WTC11 (cell line): ENCODE measurements around the gene OVOL1. TPM values are rescaled to one million over a fixed set of nuclear protein-coding genes. Genes with fewer than 3 reads are reported as not detected.

Experiments used
- ATAC-seq: fragments of 200-7000 bp; cut with Tn5 transposase; 2 replicates; pipeline ENCODE4 v1.10.0; 2021; ENCODE audit warnings: mild to moderate bottlenecking, moderate library complexity
- CTCF ChIA-PET: fragments of 300-600 bp; sonication (Branson Sonifier 250); formaldehyde crosslinking; loops from one replicate; lab custom pipeline; 2021; ENCODE audit warnings: antibody characterized with exemption; lab: Charles Lee
- POLR2A ChIA-PET: fragments of 350-600 bp; sonication (Branson Sonifier 250); formaldehyde crosslinking; loops from one replicate; lab custom pipeline; 2021; ENCODE audit warnings: antibody characterized with exemption; lab: Charles Lee
- DNase-seq: peaks from one replicate; pipeline ENCODE4 v3.0.0; 2021; ENCODE audit warnings: low spot score
- H3K27ac Mint-ChIP-seq: 2 replicates; pipeline ENCODE4 v1.8.0; 2021; ENCODE audit warnings: mixed read lengths
- H3K27me3 Mint-ChIP-seq: 2 replicates; pipeline ENCODE4 v1.8.0; 2021; ENCODE audit warnings: low read depth, mild to moderate bottlenecking, moderate library complexity, mixed read lengths
- H3K36me3 Mint-ChIP-seq: 2 replicates; pipeline ENCODE4 v1.8.0; 2021; ENCODE audit warnings: mixed read lengths
- H3K4me1 Mint-ChIP-seq: 2 replicates; pipeline ENCODE4 v1.8.0; 2022; ENCODE audit warnings: mixed read lengths
- H3K4me3 Mint-ChIP-seq: 2 replicates; pipeline ENCODE4 v1.8.0; 2021; ENCODE audit warnings: mild to moderate bottlenecking, moderate library complexity, mixed read lengths
- H3K9me3 Mint-ChIP-seq: 2 replicates; pipeline ENCODE4 v1.8.0; 2021; ENCODE audit warnings: mixed read lengths
- CDX4 ChIP-seq: fragments of 250-450 bp; sonication (Bioruptor Pico); IDR thresholded peaks from 2 replicates; pipeline ENCODE4 v1.9.0; 2021; ENCODE audit warnings: moderate library complexity, mild to moderate bottlenecking, inconsistent platforms, borderline replicate concordance
- CREB1 ChIP-seq: sonication (generic); formaldehyde crosslinking; IDR thresholded peaks from 2 replicates; pipeline ENCODE4 v1.8.0; 2023; ENCODE audit warnings: mild to moderate bottlenecking, missing genetic modification reagents
- JAZF1 ChIP-seq: fragments of 250-450 bp; sonication (Bioruptor Pico); IDR thresholded peaks from 2 replicates; pipeline ENCODE4 v1.9.0; 2021; ENCODE audit warnings: moderate library complexity, mild to moderate bottlenecking, inconsistent platforms
- PRDM15 ChIP-seq: sonication (generic); formaldehyde crosslinking; IDR thresholded peaks from 2 replicates; pipeline ENCODE4 v1.8.0; 2022; ENCODE audit warnings: missing genetic modification reagents
- SMAD3 ChIP-seq: sonication (generic); formaldehyde crosslinking; IDR thresholded peaks from 2 replicates; pipeline ENCODE4 v1.8.0; 2022; ENCODE audit warnings: missing genetic modification reagents, mild to moderate bottlenecking, borderline replicate concordance
- ZNF219 ChIP-seq: sonication (generic); formaldehyde crosslinking; IDR thresholded peaks from 2 replicates; pipeline ENCODE4 v1.8.0; 2023; ENCODE audit warnings: missing genetic modification reagents, mild to moderate bottlenecking, borderline replicate concordance
- ZNF396 ChIP-seq: fragments of 250-450 bp; sonication (Bioruptor Pico); IDR thresholded peaks from 2 replicates; pipeline ENCODE4 v1.8.0; 2021; ENCODE audit warnings: mild to moderate bottlenecking, moderate library complexity, borderline replicate concordance
- ZNF416 ChIP-seq: fragments of 250-450 bp; sonication (Bioruptor Pico); IDR thresholded peaks from 2 replicates; pipeline ENCODE4 v1.9.0; 2021; ENCODE audit warnings: mild to moderate bottlenecking, inconsistent platforms
- ZNF532 ChIP-seq: fragments of 250-450 bp; sonication (Bioruptor Pico); IDR thresholded peaks from 2 replicates; pipeline ENCODE4 v1.9.0; 2021; ENCODE audit warnings: mild to moderate bottlenecking, borderline replicate concordance
- total RNA-seq: library from RNA; stranded (reverse); gene quantifications from 3 replicates; pipeline ENCODE4 v1.2.3, GENCODE V29; 2021
- TF ChIP-seq, protein P1 (sequence below): sonication (generic); formaldehyde crosslinking; IDR thresholded peaks from 2 replicates; pipeline ENCODE4 v1.8.0; 2023; ENCODE audit warnings: missing genetic modification reagents, mild to moderate bottlenecking, borderline replicate concordance

Gene OVOL1
- total RNA-seq, 1 experiment from 2014 or later: 6.8 TPM

- TF ChIP-seq PRDM15 (CRISPR knock-in tag) (no peak), JAZF1 (no peak)
Measured at GRCh38 chr11:65773784-65774411, 13.0 kb upstream of the OVOL1 start (continued).

- DNase-seq (no peak), ATAC-seq (no peak)
- Mint-ChIP-seq H3K9me3 (peaks cover under 1% of the 10 kb centered on the region; the same call in 1 of the 2 replicates), H3K4me3 (no peak overlapping the region), H3K4me1 (no peaks in the 10 kb centered on the region), H3K27me3 (no peaks in the 10 kb centered on the region), H3K36me3 (no peaks in the 10 kb centered on the region), H3K27ac (no peak overlapping the region)
- CTCF ChIA-PET: interaction anchor here (0.5 to 1.9 kb wide), 3 partner anchors 114 to 1086 kb away, joined by 4 to 6 read pairs (median 4); partner anchors contain the start of genes FIBP and SIPA1
- TF ChIP-seq, protein P1, sequence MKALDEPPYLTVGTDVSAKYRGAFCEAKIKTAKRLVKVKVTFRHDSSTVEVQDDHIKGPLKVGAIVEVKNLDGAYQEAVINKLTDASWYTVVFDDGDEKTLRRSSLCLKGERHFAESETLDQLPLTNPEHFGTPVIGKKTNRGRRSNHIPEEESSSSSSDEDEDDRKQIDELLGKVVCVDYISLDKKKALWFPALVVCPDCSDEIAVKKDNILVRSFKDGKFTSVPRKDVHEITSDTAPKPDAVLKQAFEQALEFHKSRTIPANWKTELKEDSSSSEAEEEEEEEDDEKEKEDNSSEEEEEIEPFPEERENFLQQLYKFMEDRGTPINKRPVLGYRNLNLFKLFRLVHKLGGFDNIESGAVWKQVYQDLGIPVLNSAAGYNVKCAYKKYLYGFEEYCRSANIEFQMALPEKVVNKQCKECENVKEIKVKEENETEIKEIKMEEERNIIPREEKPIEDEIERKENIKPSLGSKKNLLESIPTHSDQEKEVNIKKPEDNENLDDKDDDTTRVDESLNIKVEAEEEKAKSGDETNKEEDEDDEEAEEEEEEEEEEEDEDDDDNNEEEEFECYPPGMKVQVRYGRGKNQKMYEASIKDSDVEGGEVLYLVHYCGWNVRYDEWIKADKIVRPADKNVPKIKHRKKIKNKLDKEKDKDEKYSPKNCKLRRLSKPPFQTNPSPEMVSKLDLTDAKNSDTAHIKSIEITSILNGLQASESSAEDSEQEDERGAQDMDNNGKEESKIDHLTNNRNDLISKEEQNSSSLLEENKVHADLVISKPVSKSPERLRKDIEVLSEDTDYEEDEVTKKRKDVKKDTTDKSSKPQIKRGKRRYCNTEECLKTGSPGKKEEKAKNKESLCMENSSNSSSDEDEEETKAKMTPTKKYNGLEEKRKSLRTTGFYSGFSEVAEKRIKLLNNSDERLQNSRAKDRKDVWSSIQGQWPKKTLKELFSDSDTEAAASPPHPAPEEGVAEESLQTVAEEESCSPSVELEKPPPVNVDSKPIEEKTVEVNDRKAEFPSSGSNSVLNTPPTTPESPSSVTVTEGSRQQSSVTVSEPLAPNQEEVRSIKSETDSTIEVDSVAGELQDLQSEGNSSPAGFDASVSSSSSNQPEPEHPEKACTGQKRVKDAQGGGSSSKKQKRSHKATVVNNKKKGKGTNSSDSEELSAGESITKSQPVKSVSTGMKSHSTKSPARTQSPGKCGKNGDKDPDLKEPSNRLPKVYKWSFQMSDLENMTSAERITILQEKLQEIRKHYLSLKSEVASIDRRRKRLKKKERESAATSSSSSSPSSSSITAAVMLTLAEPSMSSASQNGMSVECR (CRISPR knock-in tag): no peak
- TF ChIP-seq CDX4: no peak
- no peak for TF ChIP-seq CREB1 (CRISPR knock-in tag)
- TF ChIP-seq ZNF532 (CRISPR knock-in tag): no peak
- no peak for TF ChIP-seq ZNF219
- TF ChIP-seq ZNF396 (CRISPR knock-in tag): no peak
- no peak for TF ChIP-seq SMAD3
- no peak for TF ChIP-seq ZNF416 (CRISPR knock-in tag)
- POLR2A ChIA-PET: no interaction called here
Measured at GRCh38 chr11:65774525-65775306, 12.1 kb upstream of the OVOL1 start.
